ENCODE results near the gene MISFA. TPM values are rescaled to one million over a fixed set of nuclear protein-coding genes. Genes with fewer than 3 reads are reported as not detected.
"Not testable (repeated sequence)": the region's sequence is repeated elsewhere in the genome, so short reads cannot be mapped to it uniquely, and the experiment has no call there.

Gene MISFA
- 1 to 10 TPM; 1.0 to 3.1 TPM for total RNA-seq

DNA sequence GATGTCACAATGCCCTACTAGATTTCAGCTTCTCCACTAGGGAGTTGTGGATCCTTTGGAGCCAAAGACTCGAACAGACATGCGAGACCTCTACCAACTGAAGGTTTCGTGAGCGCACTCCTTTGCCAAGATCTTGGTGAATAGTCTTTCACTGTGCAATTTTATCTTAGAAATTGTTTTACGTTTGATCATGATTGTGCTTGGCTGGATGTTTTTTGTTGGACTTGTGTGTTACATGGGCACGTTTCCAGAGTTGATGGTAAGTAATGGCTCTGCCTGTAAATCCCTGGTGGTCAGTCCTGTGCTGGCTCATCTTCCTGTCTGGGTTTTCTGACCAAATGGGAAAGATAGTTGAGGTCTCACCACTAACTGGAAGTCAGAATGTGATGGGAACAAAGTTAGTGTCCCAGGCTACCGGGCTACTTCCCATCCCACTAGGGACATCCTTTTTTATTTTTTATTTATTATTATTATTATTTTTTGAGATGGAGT, at the start of gene MISFA:
Gene MISFA (plus strand): TSS at position 51 of the 492 bp plus-strand sequence. CDS start 140 bp downstream, at position 191.
- Mint-ChIP-seq H3K4me1 (ENCODE audit: low read depth) (no peaks in the 10 kb centered on the region), H3K4me3 (no peak within 1 kb of the TSS), H3K27ac (no peak within 1 kb of the TSS), H3K27me3 (ENCODE audit: low read depth) (no peaks in the 10 kb centered on the region), H3K9me3 (no peaks in the 10 kb centered on the region), H3K36me3 (ENCODE audit: insufficient read depth in 2 of 2) (no peaks in the 10 kb centered on the region)
- no peak for DNase-seq
- ATAC-seq (replicated peaks in 1 of 2): no peak

DNA sequence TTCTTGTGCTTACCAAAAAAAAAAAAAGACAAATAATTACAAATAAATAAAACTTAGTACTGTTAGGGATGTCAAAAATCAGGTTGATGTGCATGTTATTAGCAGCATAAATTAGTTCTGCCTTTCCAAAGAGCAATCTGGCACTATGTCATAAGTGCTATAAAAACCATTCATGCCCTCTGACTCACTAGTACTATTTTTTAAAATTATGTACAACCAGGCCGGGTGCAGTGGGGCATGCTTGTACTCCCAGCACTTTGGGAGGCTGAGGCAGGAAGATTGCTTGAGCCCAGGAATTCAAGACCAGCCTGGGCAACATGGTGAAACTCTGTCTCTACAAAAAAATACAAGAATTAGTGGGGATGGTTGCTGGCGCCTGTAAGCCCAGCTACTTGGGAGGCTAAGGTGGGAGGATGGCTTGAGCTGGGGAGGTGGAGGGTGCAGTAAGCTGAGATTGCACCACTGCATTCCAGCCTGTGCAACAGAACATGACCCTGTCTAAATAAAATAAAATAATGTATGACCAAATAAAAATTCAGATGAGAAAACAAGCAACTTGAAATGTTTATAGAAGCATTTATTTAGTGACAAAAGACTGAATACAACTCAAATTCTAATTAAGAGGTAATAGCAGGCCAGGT, 36.4 kb upstream of the MISFA start:
- H3K27ac Mint-ChIP-seq: no peak overlapping the region

DNA sequence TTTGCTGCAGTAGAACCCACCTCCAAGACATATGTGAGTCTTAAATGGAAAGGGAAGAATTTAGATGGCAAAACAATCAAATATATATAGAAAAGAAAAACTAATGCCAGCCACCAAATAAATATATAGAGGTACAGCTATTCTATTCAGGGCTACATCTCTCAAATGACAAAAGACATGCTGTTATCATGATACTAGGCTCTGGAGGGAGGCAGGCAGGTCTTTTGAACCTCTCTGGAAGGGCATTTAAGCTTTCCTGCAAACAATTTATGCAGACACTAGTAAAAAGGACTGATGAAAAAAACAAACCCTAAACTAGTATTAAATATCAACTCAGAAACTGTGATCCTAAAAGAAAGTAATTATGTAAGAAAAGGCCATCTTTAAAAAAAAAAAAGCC, 35.4 kb upstream of the MISFA start:
- H3K9me3 Mint-ChIP-seq: no peaks in the 10 kb centered on the region
- H3K4me3 Mint-ChIP-seq: no peak overlapping the region
- no peak overlapping the region for H3K27ac Mint-ChIP-seq
- no peaks in the 10 kb centered on the region for H3K4me1 Mint-ChIP-seq (ENCODE audit: low read depth)
- DNase-seq (no peak), ATAC-seq (replicated peaks in 1 of 2) (no peak)
- no peaks in the 10 kb centered on the region for H3K27me3 Mint-ChIP-seq (ENCODE audit: low read depth)
- H3K36me3 Mint-ChIP-seq (ENCODE audit: insufficient read depth in 2 of 2): peaks cover 0 to 3% of the 10 kb centered on the region in 2 donors

More for the DNA sequence above, 36.4 kb upstream of the MISFA start:
- ATAC-seq (replicated peaks in 1 of 2) (no peak), DNase-seq (no peak)
- H3K27me3 Mint-ChIP-seq (ENCODE audit: low read depth): no peaks in the 10 kb centered on the region
- no peak overlapping the region for H3K4me3 Mint-ChIP-seq
- H3K9me3 Mint-ChIP-seq: no peaks in the 10 kb centered on the region
- H3K4me1 Mint-ChIP-seq (ENCODE audit: low read depth): no peaks in the 10 kb centered on the region
- H3K36me3 Mint-ChIP-seq (ENCODE audit: insufficient read depth in 2 of 2): peaks cover 0 to 4% of the 10 kb centered on the region in 2 donors

DNA sequence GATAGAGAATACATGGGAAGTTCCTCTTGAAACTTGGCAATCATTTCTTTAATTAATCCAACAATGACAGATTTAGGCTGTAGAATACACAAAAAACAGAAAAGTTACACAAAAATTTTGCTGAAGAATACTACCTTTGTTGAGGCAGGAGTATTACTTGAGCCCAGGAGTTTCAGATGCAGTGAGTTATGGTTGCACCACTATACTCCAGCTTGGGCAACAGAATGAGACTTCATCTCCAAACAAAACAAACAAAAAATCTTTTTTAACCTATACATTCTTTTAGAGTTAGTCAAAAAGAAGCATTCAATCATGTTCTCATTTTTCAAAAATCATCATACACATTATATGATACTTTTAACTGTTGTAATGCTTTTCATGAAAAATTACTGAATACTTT, 33.2 kb upstream of the MISFA start:
- ATAC-seq (replicated peaks in 1 of 2) (no peak), DNase-seq (no peak)
- Mint-ChIP-seq H3K4me1 (ENCODE audit: low read depth) (no peaks in the 10 kb centered on the region), H3K9me3 (no peaks in the 10 kb centered on the region), H3K27me3 (ENCODE audit: low read depth) (no peaks in the 10 kb centered on the region), H3K27ac (no peak overlapping the region), H3K36me3 (ENCODE audit: insufficient read depth in 2 of 2) (peaks cover 0 to 5% of the 10 kb centered on the region in 2 donors), H3K4me3 (no peak overlapping the region)

DNA sequence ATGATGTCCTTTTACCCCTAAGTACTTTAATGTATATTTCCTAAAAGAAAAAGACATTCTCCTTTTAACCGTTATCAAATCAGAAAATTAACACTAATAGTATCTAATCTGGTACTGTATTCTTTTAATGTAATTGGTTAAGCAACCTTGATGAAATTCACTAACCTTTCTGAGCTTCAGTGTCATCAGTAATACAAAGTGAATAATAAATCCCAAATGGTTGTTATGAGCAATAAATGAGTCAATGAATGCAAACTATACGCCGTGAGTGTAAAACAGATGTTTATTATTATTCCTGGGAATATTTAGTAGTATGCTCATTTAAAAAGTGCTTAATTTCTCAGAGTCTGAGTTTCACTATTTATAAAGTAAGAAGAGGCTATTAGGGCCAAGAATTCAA, 32.5 kb upstream of the MISFA start:
- Mint-ChIP-seq H3K9me3 (no peaks in the 10 kb centered on the region), H3K27ac (no peak overlapping the region), H3K36me3 (ENCODE audit: insufficient read depth in 2 of 2) (peaks cover 0 to 5% of the 10 kb centered on the region in 2 donors)

DNA sequence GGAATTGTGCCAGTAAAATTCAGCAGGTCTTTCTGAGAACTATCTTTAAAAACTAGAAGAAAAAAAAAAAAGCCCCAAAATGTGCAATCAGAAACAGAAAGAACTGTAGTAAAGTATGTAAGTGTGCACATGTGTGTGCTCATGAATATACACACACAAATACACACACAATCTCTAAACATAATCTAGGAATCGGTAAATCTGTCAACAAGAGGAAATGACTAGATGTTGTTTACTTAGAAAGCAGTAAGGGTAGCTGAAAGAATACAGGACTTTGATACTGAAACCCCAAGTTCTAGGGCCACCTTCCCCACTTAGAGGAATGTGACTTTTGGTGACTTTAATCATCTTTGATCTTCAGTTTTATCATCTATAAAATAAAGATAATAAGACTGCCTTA, 24.2 kb upstream of the MISFA start:
- no peak overlapping the region for H3K4me3 Mint-ChIP-seq
- no peak for DNase-seq
- no peak for ATAC-seq (replicated peaks in 1 of 2)
- H3K27ac Mint-ChIP-seq: no peak overlapping the region
- H3K27me3 Mint-ChIP-seq (ENCODE audit: low read depth): no peaks in the 10 kb centered on the region
- H3K36me3 Mint-ChIP-seq (ENCODE audit: insufficient read depth in 2 of 2): peaks cover 4 to 6% of the 10 kb centered on the region in 2 donors
- peaks cover 14% of the 10 kb centered on the region for H3K4me1 Mint-ChIP-seq (ENCODE audit: low read depth)
- H3K9me3 Mint-ChIP-seq: no peaks in the 10 kb centered on the region

More for the DNA sequence above, 32.5 kb upstream of the MISFA start:
- H3K4me1 Mint-ChIP-seq (ENCODE audit: low read depth): no peaks in the 10 kb centered on the region
- H3K4me3 Mint-ChIP-seq: no peak overlapping the region
- ATAC-seq (replicated peaks in 1 of 2): no peak
- no peaks in the 10 kb centered on the region for H3K27me3 Mint-ChIP-seq (ENCODE audit: low read depth)
- DNase-seq: no peak

DNA sequence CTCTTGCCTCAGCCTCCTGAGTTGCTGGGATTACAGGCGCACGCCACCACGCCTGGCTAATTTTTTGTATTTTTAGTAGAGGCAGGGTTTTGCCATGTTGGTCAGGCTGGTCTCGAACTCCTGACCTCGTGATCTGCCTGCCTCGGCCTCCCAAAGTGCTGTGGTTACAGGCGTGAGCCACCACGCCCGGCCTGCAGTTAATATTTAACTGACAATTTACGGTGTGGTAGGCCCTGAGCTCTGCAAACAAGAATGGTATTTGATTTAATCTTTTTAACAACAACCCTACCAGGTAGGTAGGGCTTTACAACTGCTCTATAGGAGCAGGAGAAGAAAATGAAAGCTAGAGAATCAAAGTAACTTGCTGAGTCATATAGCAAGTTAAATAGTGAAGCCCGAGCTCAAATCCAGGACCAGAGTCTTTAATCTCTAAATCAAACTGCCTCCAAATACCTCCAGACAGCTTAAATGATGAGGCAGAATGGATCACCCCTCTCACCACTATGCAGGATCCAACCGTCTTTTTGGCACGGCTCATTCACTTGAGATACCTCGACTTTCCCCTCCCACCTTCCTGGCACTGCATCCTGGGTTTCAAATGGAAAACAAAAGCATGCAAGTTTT, 20.5 kb upstream of the MISFA start:
- peak; percentile 59 to 80 for ATAC-seq (replicated peaks in 1 of 2)
- DNase-seq: no peak
- H3K27ac Mint-ChIP-seq: peak overlapping the region; percentile 50
- no peaks in the 10 kb centered on the region for H3K27me3 Mint-ChIP-seq (ENCODE audit: low read depth)
- no peaks in the 10 kb centered on the region for H3K9me3 Mint-ChIP-seq
- peaks cover 0 to 6% of the 10 kb centered on the region in 2 donors for H3K36me3 Mint-ChIP-seq (ENCODE audit: insufficient read depth in 2 of 2)
- peak overlapping the region; percentile 36 to 70 for H3K4me3 Mint-ChIP-seq
- peaks cover 14% of the 10 kb centered on the region for H3K4me1 Mint-ChIP-seq (ENCODE audit: low read depth)

DNA sequence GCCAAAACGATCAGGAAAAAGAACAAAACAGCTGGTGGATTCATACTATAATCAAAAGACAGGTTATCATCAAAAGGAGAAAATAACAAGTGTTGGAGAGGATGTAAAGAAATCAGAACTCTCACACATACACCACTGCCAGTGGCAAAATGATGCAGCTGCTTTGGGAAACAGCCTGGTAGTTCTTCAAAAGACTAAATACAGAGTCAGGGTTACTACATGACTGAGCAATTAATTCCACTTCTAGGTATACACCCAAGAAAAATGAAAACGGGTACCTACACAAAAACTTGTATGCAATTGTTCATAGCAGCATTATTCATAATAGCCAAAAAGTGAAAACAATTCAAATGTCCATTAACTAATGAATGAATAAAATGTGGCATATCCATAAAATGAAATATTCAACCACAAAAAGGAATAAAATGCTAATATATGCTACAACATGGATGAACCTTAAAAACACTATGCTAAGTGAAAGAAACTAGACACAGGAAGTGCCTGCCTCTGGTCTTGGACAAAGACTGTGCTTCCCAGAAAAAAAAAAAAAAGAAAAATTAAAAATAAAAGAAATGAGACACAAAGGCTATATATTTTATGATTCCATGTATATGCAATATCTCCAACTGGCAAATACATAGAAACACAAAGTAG, 19.3 kb upstream of the MISFA start:
- H3K9me3 Mint-ChIP-seq: no peaks in the 10 kb centered on the region
- ATAC-seq (replicated peaks in 1 of 2) (no peak), DNase-seq (no peak)
- no peak overlapping the region for H3K27ac Mint-ChIP-seq
- H3K27me3 Mint-ChIP-seq (ENCODE audit: low read depth): no peaks in the 10 kb centered on the region
- H3K36me3 Mint-ChIP-seq (ENCODE audit: insufficient read depth in 2 of 2): peaks cover 0 to 6% of the 10 kb centered on the region in 2 donors
- H3K4me1 Mint-ChIP-seq (ENCODE audit: low read depth): peaks cover 14% of the 10 kb centered on the region
- no peak overlapping the region for H3K4me3 Mint-ChIP-seq

DNA sequence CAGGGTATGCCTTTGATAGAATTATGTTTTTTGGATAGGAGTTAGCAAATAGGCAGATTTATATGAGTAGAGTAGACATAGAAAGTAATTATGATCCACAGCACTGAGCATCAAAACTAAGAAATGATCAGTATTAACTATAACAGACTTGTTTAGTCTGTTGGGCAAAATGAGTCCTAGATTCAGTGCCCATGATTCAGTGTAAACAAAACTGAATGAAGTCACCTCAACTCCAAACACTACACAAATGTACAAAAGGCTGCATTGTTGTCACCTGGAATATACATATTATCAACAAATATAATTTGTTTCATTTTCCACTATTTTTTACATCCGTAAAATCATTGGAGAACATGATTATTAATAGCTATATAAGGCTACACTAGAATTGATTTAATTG, 17.8 kb upstream of the MISFA start:
- H3K4me3 Mint-ChIP-seq: no peak overlapping the region
- H3K36me3 Mint-ChIP-seq (ENCODE audit: insufficient read depth in 2 of 2): peaks cover 0 to 6% of the 10 kb centered on the region in 2 donors
- H3K27me3 Mint-ChIP-seq (ENCODE audit: low read depth): no peaks in the 10 kb centered on the region
- no peak for ATAC-seq (replicated peaks in 1 of 2)
- H3K9me3 Mint-ChIP-seq: no peaks in the 10 kb centered on the region
- H3K4me1 Mint-ChIP-seq (ENCODE audit: low read depth): peaks cover 14% of the 10 kb centered on the region
- no peak overlapping the region for H3K27ac Mint-ChIP-seq
- no peak for DNase-seq

DNA sequence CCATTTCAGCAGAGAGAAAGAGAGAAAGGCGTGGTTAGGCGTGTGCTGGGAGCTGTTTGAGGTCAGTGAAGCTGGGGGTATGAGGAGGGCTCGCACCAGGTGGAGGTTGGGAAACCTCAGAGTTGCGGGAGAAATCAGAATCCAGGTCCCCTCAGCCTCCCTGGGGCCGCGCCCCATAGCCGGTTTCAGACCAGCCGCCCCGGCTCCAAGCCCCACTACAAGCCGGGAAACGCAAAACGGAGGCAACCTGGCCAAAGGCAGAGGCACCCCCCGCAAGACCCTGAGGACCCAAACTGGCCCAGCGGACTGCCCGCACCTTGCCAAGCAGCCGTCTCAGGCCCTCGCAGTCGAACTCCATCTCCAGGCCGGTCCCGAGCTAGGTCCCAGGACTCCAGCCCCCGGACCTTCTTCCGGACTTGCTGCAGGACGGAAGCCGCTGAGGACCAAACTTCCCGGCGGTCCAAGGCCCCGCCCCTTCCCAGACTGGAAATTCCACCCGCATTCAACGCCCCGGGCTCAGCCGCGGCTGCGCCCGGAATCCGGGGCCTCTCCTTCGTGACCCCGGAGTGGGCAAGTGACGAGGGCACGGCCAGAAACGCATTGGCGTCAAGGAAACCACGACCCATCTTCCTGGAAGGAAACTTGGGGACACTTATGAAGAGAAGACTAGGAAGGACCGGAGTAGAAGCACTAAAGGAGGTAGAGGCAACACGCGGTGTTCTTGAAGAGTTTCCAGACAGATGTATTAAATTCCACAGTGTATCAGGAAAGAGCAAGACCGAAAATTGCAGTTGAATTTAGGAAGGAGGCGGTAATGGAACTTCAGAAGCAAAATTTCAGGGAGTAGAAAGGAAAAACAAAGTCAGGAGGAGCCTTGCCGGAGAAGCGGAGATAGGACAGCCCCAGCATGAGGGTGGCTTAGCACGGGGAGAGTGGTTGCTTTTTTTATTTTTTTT, 11.0 kb upstream of the MISFA start, which contains the start of gene UEVLD:
Gene UEVLD (minus strand): TSS at position 438 of the 956 bp plus-strand sequence. CDS start 80 bp downstream, at position 358.
- Mint-ChIP-seq H3K9me3 (no peaks in the 10 kb centered on the region), H3K36me3 (ENCODE audit: insufficient read depth in 2 of 2) (no peaks in the 10 kb centered on the region), H3K27ac (no peak within 1 kb of the TSS), H3K4me3 (no peak within 1 kb of the TSS), H3K27me3 (ENCODE audit: low read depth) (no peaks in the 10 kb centered on the region), H3K4me1 (ENCODE audit: low read depth) (no peaks in the 10 kb centered on the region)
- ATAC-seq (replicated peaks in 1 of 2): peak; percentile 66 to 76
- peak; percentile 63 to 76 for DNase-seq

DNA sequence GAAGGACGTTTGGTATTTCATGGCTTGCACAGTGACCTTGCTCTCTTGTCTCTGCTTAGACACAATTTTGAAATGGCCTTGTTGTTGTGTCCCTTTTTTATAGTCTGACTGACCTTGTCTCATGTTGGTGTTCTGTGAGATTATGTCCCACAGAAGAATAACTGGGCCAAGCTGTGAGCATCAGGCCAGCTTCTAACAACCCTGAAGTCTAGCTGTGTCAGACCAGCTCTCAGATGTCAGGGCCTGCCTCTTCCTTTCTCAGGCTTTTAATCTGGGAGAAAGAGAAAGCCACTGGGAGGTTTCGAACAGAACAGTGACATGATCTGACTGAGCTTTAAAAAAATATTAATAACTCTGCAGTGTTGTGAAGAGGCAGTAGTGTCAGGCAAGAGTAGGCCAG, 9.0 kb upstream of the MISFA start:
- no peaks in the 10 kb centered on the region for H3K27me3 Mint-ChIP-seq (ENCODE audit: low read depth)
- H3K4me3 Mint-ChIP-seq: no peak overlapping the region
- DNase-seq (no peak), ATAC-seq (replicated peaks in 1 of 2) (no peak)
- H3K4me1 Mint-ChIP-seq (ENCODE audit: low read depth): no peaks in the 10 kb centered on the region
- H3K27ac Mint-ChIP-seq: no peak overlapping the region
- no peaks in the 10 kb centered on the region for H3K9me3 Mint-ChIP-seq
- H3K36me3 Mint-ChIP-seq (ENCODE audit: insufficient read depth in 2 of 2): no peaks in the 10 kb centered on the region

DNA sequence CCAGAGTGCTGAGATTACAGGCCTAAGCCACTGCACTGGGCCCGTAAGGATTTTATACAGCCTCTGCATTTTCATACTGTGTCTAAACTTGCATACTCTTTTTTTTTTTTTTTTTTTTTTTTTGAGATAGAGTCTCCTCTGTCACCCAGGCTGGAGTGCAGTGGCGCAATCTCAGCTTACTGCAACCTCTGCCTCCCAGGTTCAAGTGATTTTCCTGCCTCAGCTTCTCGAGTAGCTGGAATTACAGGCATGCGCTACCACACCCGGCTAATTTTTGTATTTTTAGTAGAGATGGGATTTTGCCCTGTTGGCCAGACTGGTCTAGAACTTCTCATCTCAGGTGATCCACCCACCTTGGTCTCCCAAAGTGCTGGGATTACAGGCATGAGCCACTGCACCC, 5.5 kb upstream of the MISFA start:
- not testable (repeated sequence) for H3K27me3 Mint-ChIP-seq (ENCODE audit: low read depth); DNase-seq; H3K36me3 Mint-ChIP-seq (ENCODE audit: insufficient read depth in 2 of 2); H3K9me3 Mint-ChIP-seq; H3K4me3 Mint-ChIP-seq; ATAC-seq (replicated peaks in 1 of 2); H3K4me1 Mint-ChIP-seq (ENCODE audit: low read depth); H3K27ac Mint-ChIP-seq
